Suppressor macrophage (primary cell): ENCODE data around the gene CTPS2.
"Not testable (repeated sequence)": the region's sequence is repeated elsewhere in the genome, so short reads cannot be mapped to it uniquely, and the experiment has no call there.

ENCODE experiments used
- DNase-seq, 4 experiments: peaks; one replicate each; pipeline ENCODE4 v3.0.0-alpha.2; 2020 to 2022

The CTPS2 gene

GRCh38 chrX:16651391-16652024 is 61.0 kb downstream of the CTPS2 start:
- DNase-seq, result no peak

- no peak for DNase-seq
These were observed 62.6 kb downstream of the CTPS2 start, which contains the start of gene S100G for GRCh38 chrX:16649858-16650257. TSS of gene S100G (plus strand) at chrX:16650158. CDS start at chrX:16651007, 849 bp downstream.

- no peak for DNase-seq
These were observed 65.9 kb downstream of the CTPS2 start for GRCh38 chrX:16646366-16647138.

GRCh38 chrX:16643176-16643575 is 69.3 kb downstream of the CTPS2 start:
- no peak for DNase-seq

GRCh38 chrX:16640823-16641222 is 71.6 kb downstream of the CTPS2 start:
- DNase-seq, result no peak

- DNase-seq, result no peak
These were observed 72.5 kb downstream of the CTPS2 start for GRCh38 chrX:16639966-16640365.

GRCh38 chrX:16638533-16638932 is 73.9 kb downstream of the CTPS2 start:
- DNase-seq, result no peak

GRCh38 chrX:16635596-16635995 is 76.9 kb downstream of the CTPS2 start:
- DNase-seq, result no peak

- no peak for DNase-seq
These were observed 77.4 kb downstream of the CTPS2 start for GRCh38 chrX:16635040-16635439.

GRCh38 chrX:16633754-16634153 is 78.7 kb downstream of the CTPS2 start:
- peak in 1 of 4 experiments; percentile 1 for DNase-seq

GRCh38 chrX:16629909-16630308 is 82.6 kb downstream of the CTPS2 start:
- no peak for DNase-seq

- no peak for DNase-seq
These were observed 83.4 kb downstream of the CTPS2 start for GRCh38 chrX:16628946-16629595.

GRCh38 chrX:16628511-16628910 is 84.0 kb downstream of the CTPS2 start:
- not testable (repeated sequence) for DNase-seq

- DNase-seq, result no peak
These were observed 93.4 kb downstream of the CTPS2 start for GRCh38 chrX:16619024-16619423.

- DNase-seq, result no peak
These were observed 94.0 kb downstream of the CTPS2 start for GRCh38 chrX:16618422-16618821.

- no peak for DNase-seq
These were observed 95.1 kb downstream of the CTPS2 start for GRCh38 chrX:16617382-16617781.

- no peak for DNase-seq
These were observed 100.1 kb downstream of the CTPS2 start for GRCh38 chrX:16612257-16612897.

GRCh38 chrX:16610654-16611053 is 101.8 kb downstream of the CTPS2 start:
- DNase-seq, result not testable (repeated sequence)

GRCh38 chrX:16610121-16610621 is 102.3 kb downstream of the CTPS2 start:
- no peak for DNase-seq

GRCh38 chrX:16606142-16606720 is 106.2 kb downstream of the CTPS2 start:
- DNase-seq, result no peak

- no peak for DNase-seq
These were observed 108.1 kb downstream of the CTPS2 start for GRCh38 chrX:16604337-16604736.

- no peak for DNase-seq
These were observed 108.6 kb downstream of the CTPS2 start for GRCh38 chrX:16603822-16604221.

- DNase-seq, result not testable (repeated sequence)
These were observed 109.2 kb downstream of the CTPS2 start for GRCh38 chrX:16603235-16603634.
